Natural killer cell (primary cell): ENCODE data around the gene TLE3. TPM values are rescaled to one million over a fixed set of nuclear protein-coding genes. Genes with fewer than 3 reads are reported as not detected.

ENCODE experiments used
- ATAC-seq, 3 donors: fragments of 150-1000 bp in 2 of 3; fragments of 200-7000 bp in 1 of 3; cut with Tn5 transposase; 1 replicate in 1 of 3; 2 replicates in 2 of 3; pipeline ENCODE4 v1.10.0; 2021; ENCODE audit warnings: mild to moderate bottlenecking in 2 of 3, moderate library complexity in 2 of 3
- DNase-seq, 2 donors: peaks; one replicate each; pipeline versions ENCODE4 v3.0.0 to v3.0.0-alpha.2; 2013 to 2021; ENCODE audit warnings: mixed read lengths in 1 of 2
- H3K27ac ChIP-seq: one replicate; pipeline ENCODE4 v1.5.1; 2013; ENCODE audit warnings: mild to moderate bottlenecking, low read length
- H3K27me3 ChIP-seq: one replicate; pipeline ENCODE4 v1.6.1; 2013; ENCODE audit warnings: low read length; ENCODE audit not compliant: control insufficient read depth, insufficient read depth
- H3K36me3 ChIP-seq: one replicate; pipeline ENCODE4 v1.6.1; 2013; ENCODE audit warnings: low read length; ENCODE audit not compliant: control insufficient read depth, insufficient read depth
- H3K4me1 ChIP-seq: one replicate; pipeline ENCODE4 v1.6.1; 2013; ENCODE audit warnings: low read length; ENCODE audit not compliant: control insufficient read depth, insufficient read depth
- H3K4me3 ChIP-seq: one replicate; pipeline ENCODE4 v1.5.1; 2013; ENCODE audit warnings: low read length
- H3K9me3 ChIP-seq: one replicate; pipeline ENCODE4 v1.6.1; 2013; ENCODE audit warnings: low read length; ENCODE audit not compliant: control insufficient read depth, insufficient read depth
- H3K27ac Mint-ChIP-seq, 2 donors: one replicate each; pipeline ENCODE4 v1.8.0; 2022; ENCODE audit warnings: mild to moderate bottlenecking in 2 of 2, mixed read lengths in 2 of 2, moderate library complexity in 1 of 2
- H3K27me3 Mint-ChIP-seq, 2 donors: one replicate each; pipeline ENCODE4 v1.8.0; 2022; ENCODE audit warnings: low read depth in 2 of 2, mixed read lengths in 2 of 2
- H3K36me3 Mint-ChIP-seq: one replicate; pipeline ENCODE4 v1.8.0; 2022; ENCODE audit warnings: mixed read lengths
- H3K4me1 Mint-ChIP-seq, 2 donors: one replicate each; pipeline ENCODE4 v1.8.0; 2022; ENCODE audit warnings: mixed read lengths in 2 of 2
- H3K4me3 Mint-ChIP-seq: one replicate; pipeline ENCODE4 v1.8.0; 2022; ENCODE audit warnings: mild to moderate bottlenecking, moderate library complexity, mixed read lengths
- H3K9me3 Mint-ChIP-seq, 2 donors: one replicate each; pipeline ENCODE4 v1.8.0; 2022; ENCODE audit warnings: mixed read lengths in 2 of 2
- WGBS: methylation state at CpG from one replicate; pipeline ENCODE4 v1.1.7; 2013; ENCODE audit warnings: missing lambda C conversion rate; ENCODE audit not compliant: insufficient coverage; 5-methylcytosine and 5-hydroxymethylcytosine counted together
- intact Hi-C: fragments of 100-400 bp; cut with micrococcal nuclease; formaldehyde crosslinking; loops from one replicate; pipeline ENCODE4 v1.14.2; 2022
- total RNA-seq, 4 donors: library from RNA; stranded (reverse); fragments of 120-200 nt in 1 of 4; gene quantifications; one replicate each; pipeline versions ENCODE4 v1.2.3 to v1.2.4, GENCODE V29; 2013 to 2022
- TF ChIP-seq, protein P1 (sequence below): fragments of 200-600 bp; IDR thresholded peaks from one replicate; pipeline ENCODE4 v1.8.0; 2022; ENCODE audit warnings: antibody characterized with exemption

Gene TLE3
- total RNA-seq, 3 donors from 2014 or later (not counting 1 experiment from before 2014, with no cell fraction given) = 32.1 to 94.9 (median 36.7) TPM

DNA sequence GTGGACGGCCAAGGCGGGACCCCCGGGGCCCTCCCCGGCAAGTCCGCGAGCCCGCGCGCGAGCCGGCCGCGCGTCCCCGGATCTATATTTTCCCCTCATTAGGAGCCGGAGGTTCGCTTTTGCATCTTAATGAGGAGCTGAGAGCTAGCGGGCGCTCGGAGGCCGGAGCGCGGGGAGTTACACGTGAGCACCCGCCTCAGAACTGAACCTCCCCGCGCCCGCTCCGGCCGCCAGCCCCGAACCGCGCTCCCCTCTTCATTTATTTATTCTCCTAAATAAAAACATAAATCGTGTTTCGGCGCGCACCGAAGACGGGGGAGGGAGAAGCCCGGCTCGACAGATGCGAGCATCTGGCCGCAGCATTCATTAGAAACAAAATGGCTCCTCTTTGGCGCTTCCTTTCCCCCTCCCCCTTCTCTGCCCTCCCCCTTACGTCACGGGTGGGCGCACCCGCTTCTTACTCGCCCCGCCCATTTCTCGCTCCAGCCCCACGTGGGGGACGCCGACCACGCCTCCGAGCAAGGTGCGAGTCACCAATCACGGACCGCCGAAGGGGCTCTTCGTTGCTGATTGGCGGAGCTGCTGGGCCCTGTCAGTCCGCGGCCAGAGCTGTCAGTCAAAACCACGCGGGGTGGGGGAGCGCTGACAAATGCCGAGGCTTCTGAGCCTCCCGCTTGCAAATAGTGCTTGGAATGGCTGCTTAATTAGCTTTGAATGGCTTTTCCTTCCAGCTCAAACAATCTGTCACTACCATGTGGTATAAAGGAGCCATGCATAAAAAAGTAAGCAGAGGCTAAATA, 1.6 kb upstream of the TLE3 start:
- H3K9me3 Mint-ChIP-seq = no peaks in the 10 kb centered on the region
- H3K36me3 Mint-ChIP-seq = no peaks in the 10 kb centered on the region
- H3K27me3 Mint-ChIP-seq = peaks cover 30 to 44% of the 10 kb centered on the region in 2 donors
- H3K4me3 Mint-ChIP-seq = peak overlapping the region; percentile 98
- ATAC-seq (peak; percentile 60 to 83 (median 68)), DNase-seq (peak; percentile 100)
- H3K4me1 Mint-ChIP-seq = peaks cover 39 to 59% of the 10 kb centered on the region in 2 donors
- Histone ChIP-seq H3K4me3 (peak overlapping the region; percentile 74), H3K36me3 (no peaks in the 10 kb centered on the region), H3K9me3 (no peaks in the 10 kb centered on the region), H3K27me3 (peaks cover 31% of the 10 kb centered on the region), H3K4me1 (peaks cover 57% of the 10 kb centered on the region), H3K27ac (peak overlapping the region; percentile 94)
- H3K27ac Mint-ChIP-seq = peak overlapping the region; percentile 91 to 100
- WGBS = under 1% methylated on average over 69 of the region's 69 CpGs
- TF ChIP-seq, protein P1, sequence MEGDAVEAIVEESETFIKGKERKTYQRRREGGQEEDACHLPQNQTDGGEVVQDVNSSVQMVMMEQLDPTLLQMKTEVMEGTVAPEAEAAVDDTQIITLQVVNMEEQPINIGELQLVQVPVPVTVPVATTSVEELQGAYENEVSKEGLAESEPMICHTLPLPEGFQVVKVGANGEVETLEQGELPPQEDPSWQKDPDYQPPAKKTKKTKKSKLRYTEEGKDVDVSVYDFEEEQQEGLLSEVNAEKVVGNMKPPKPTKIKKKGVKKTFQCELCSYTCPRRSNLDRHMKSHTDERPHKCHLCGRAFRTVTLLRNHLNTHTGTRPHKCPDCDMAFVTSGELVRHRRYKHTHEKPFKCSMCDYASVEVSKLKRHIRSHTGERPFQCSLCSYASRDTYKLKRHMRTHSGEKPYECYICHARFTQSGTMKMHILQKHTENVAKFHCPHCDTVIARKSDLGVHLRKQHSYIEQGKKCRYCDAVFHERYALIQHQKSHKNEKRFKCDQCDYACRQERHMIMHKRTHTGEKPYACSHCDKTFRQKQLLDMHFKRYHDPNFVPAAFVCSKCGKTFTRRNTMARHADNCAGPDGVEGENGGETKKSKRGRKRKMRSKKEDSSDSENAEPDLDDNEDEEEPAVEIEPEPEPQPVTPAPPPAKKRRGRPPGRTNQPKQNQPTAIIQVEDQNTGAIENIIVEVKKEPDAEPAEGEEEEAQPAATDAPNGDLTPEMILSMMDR = no peak
- intact Hi-C loops = loop anchor here (1.0 to 10.0 kb wide), 9 partner anchors 43 to 665 kb away; partner anchors contain the start of genes RPLP1 and UACA

DNA sequence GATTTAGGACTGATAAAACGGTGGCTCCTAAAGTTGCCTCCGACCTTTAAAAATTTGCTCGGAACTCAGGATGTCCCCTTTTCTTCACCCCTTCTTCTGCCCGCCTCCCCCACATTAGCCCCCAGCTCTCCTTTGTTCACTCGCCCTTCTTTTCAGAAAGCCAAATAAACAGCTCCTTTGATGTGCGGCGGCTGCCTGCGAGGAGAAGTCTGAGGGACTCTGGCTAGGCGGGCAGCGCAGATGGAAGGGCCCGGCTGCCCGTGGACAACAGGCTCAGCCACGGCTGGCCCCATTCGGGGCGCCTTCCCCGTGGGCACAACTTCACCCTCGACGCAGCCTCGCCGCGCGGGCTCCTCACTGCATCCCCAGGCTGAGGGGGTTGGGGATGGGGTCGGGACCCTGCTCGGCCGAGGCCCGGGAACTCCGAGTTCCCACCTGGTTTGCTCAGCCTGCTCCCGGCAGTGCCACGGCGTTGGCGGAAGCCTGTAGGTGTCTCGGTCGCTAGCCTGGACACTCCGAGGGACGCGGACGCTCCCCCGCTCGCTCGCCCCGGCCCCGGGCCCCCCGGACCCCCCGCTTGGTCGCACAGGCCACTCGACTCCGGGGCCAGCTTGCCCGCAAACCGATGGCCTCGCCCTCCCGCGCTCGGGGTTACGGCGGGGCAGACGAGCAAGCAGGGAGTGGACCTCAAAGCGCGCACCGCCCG, 897 bp upstream of the TLE3 start:
- intact Hi-C loops = loop anchor here (1.0 to 10.0 kb wide), 9 partner anchors 44 to 666 kb away; partner anchors contain the start of genes RPLP1 and UACA
- H3K4me1 ChIP-seq = peaks cover 59% of the 10 kb centered on the region
- peak overlapping the region; percentile 94 for H3K27ac ChIP-seq
- peaks cover 30% of the 10 kb centered on the region for H3K27me3 ChIP-seq
- peak overlapping the region; percentile 91 for H3K4me3 Mint-ChIP-seq
- H3K27me3 Mint-ChIP-seq = peaks cover 27 to 44% of the 10 kb centered on the region in 2 donors
- no peak for ATAC-seq
- H3K4me1 Mint-ChIP-seq = peaks cover 44 to 64% of the 10 kb centered on the region in 2 donors
- peaks cover 2% of the 10 kb centered on the region for H3K36me3 ChIP-seq
- 2% methylated on average over 60 of the region's 60 CpGs for WGBS
- TF ChIP-seq, protein P1 = no peak
- no peaks in the 10 kb centered on the region for H3K9me3 ChIP-seq
- no peaks in the 10 kb centered on the region for H3K36me3 Mint-ChIP-seq
- peak overlapping the region; percentile 74 for H3K4me3 ChIP-seq
- H3K9me3 Mint-ChIP-seq = no peaks in the 10 kb centered on the region
- DNase-seq = peak in 1 of 2 donors; percentile 61
- peak overlapping the region; percentile 91 to 100 for H3K27ac Mint-ChIP-seq

DNA sequence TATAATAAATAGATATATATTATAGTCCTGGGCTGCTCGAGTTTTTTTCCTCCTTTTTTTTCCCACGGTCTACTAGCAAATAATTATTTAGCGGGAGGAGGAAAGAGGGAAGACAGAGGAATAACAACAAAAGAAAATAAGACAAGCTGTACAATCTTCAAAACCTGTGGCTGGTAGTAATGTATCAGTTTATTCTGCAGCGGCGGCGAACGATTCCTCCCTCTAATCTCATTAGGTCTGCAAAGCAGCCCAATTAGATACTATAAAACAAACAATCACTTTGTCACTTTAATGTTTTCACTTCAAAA, 390 bp upstream of the TLE3 start:
- H3K27ac Mint-ChIP-seq = peak overlapping the region; percentile 91 to 100
- no peaks in the 10 kb centered on the region for H3K36me3 Mint-ChIP-seq
- peaks cover 23 to 40% of the 10 kb centered on the region in 2 donors for H3K27me3 Mint-ChIP-seq
- peak overlapping the region; percentile 91 for H3K4me3 Mint-ChIP-seq
- ATAC-seq (no peak), DNase-seq (no peak)
- H3K27me3 ChIP-seq = peaks cover 28% of the 10 kb centered on the region
- peaks cover 48 to 66% of the 10 kb centered on the region in 2 donors for H3K4me1 Mint-ChIP-seq
- peak overlapping the region; percentile 74 for H3K4me3 ChIP-seq
- peak overlapping the region; percentile 94 for H3K27ac ChIP-seq
- WGBS = 0% methylated on average over 4 of the region's 7 CpGs
- peaks cover 65% of the 10 kb centered on the region for H3K4me1 ChIP-seq
- H3K9me3 ChIP-seq = no peaks in the 10 kb centered on the region
- TF ChIP-seq, protein P1 = peak; percentile 4
- H3K9me3 Mint-ChIP-seq = no peaks in the 10 kb centered on the region
- H3K36me3 ChIP-seq = peaks cover 5% of the 10 kb centered on the region
- intact Hi-C loops = loop anchor here (2.0 to 10.0 kb wide), 6 partner anchors 44 to 667 kb away; partner anchors contain the start of gene UACA
